SK-N-SH (cell line): ENCODE data around the gene TNK2. TPM values are rescaled to one million over a fixed set of nuclear protein-coding genes. Genes with fewer than 3 reads are reported as not detected.

Experiments used
- CTCF ChIA-PET: fragments of 300-600, 350-600 bp; formaldehyde crosslinking; extraction: SDS; loops from one replicate; lab custom pipeline; 2021; lab: Yijun Ruan, JAX
- POLR2A ChIA-PET: fragments of 350-600 bp; sonication (Branson Sonifier 250); formaldehyde crosslinking; extraction: SDS; loops from one replicate; lab custom pipeline; 2020; ENCODE audit warnings: antibody characterized with exemption, inconsistent platforms; lab: Yijun Ruan, JAX
- DNase-seq: peaks from one replicate; pipeline ENCODE4 v3.0.0; 2012
- H2AFZ ChIP-seq: fragments of 200-600 bp; sonication (generic); 2 replicates; pipeline ENCODE4 v1.8.1; 2016; ENCODE audit warnings: antibody characterized with exemption, mild to moderate bottlenecking, low read depth
- H3F3A ChIP-seq: fragments of 200-600 bp; sonication (generic); replicated peaks from 2 replicates; pipeline ENCODE3; 2016; ENCODE audit warnings: antibody characterized with exemption, mild to moderate bottlenecking; ENCODE audit not compliant: insufficient read depth
- H3K27ac ChIP-seq, 2 experiments: fragments of 200-500 bp in 1 of 2; fragments of 200-600 bp in 1 of 2; sonication (Bioruptor generic) in 1 of 2; sonication (generic), shearing (Covaris generic) in 1 of 2; 2 replicates each; pipeline versions ENCODE4 v1.5.1 to v1.6.1; 2014 to 2016; ENCODE audit warnings: low read depth in 2 of 2, inconsistent platforms in 1 of 2, low read length in 1 of 2, mild to moderate bottlenecking in 1 of 2, mixed read lengths in 1 of 2
- H3K27me3 ChIP-seq: fragments of 200-600 bp; sonication (generic), shearing (Covaris generic); 2 replicates; pipeline ENCODE4 v1.6.1; 2016; ENCODE audit warnings: mixed run types; ENCODE audit not compliant: insufficient read depth
- H3K36me3 ChIP-seq, 2 experiments: fragments of 200-500 bp in 1 of 2; fragments of 200-600 bp in 1 of 2; sonication (Bioruptor generic) in 1 of 2; sonication (generic) in 1 of 2; replicated peaks in 1 of 2; 2 replicates each; pipeline versions ENCODE3 to v1.5.1; 2014 to 2016; ENCODE audit warnings: low read length in 1 of 2, mild to moderate bottlenecking in 1 of 2; ENCODE audit not compliant: insufficient read depth in 2 of 2, control insufficient read depth in 1 of 2
- H3K4me1 ChIP-seq, 2 experiments: fragments of 200-500 bp in 1 of 2; fragments of 200-600 bp in 1 of 2; sonication (Bioruptor generic) in 1 of 2; sonication (generic), shearing (Covaris generic) in 1 of 2; 2 replicates each; pipeline versions ENCODE4 v1.5.1 to v1.6.1; 2014 to 2016; ENCODE audit warnings: low read depth in 1 of 2, low read length in 1 of 2, mixed run types in 1 of 2; ENCODE audit not compliant: insufficient read depth in 2 of 2, control insufficient read depth in 1 of 2
- H3K4me2 ChIP-seq: fragments of 200-600 bp; sonication (generic), shearing (Covaris generic); 2 replicates; pipeline ENCODE4 v1.6.1; 2017; ENCODE audit warnings: mixed run types
- H3K4me3 ChIP-seq, 2 experiments: fragments of 200-500 bp in 1 of 2; fragments of 200-600 bp in 1 of 2; sonication (Bioruptor generic) in 1 of 2; sonication (generic), shearing (Covaris generic) in 1 of 2; 2 replicates each; pipeline versions ENCODE4 v1.5.1 to v1.8.1; 2014 to 2016; ENCODE audit warnings: low read depth in 2 of 2, inconsistent platforms in 1 of 2, low read length in 1 of 2, mild to moderate bottlenecking in 1 of 2, mixed read lengths in 1 of 2, moderate library complexity in 1 of 2
- H3K79me2 ChIP-seq: fragments of 200-600 bp; sonication (generic); 2 replicates; pipeline ENCODE4 v1.8.1; 2017; ENCODE audit warnings: mild to moderate bottlenecking; ENCODE audit not compliant: insufficient read depth
- H3K9ac ChIP-seq: fragments of 200-600 bp; sonication (generic); 2 replicates; pipeline ENCODE4 v1.6.1; 2017; ENCODE audit warnings: mixed run types
- H3K9me2 ChIP-seq: fragments of 200-600 bp; sonication (generic); 2 replicates; pipeline ENCODE4 v1.6.1; 2017; ENCODE audit warnings: mixed run types
- H3K9me3 ChIP-seq: fragments of 200-600 bp; sonication (generic); 2 replicates; pipeline ENCODE4 v1.6.1; 2017; ENCODE audit warnings: mixed run types, mild to moderate bottlenecking, moderate library complexity
- H4K20me1 ChIP-seq: fragments of 200-600 bp; sonication (generic); 2 replicates; pipeline ENCODE4 v1.6.1; 2017; ENCODE audit warnings: mild to moderate bottlenecking, mixed run types; ENCODE audit not compliant: insufficient read depth
- CHD2 ChIP-seq: fragments of 150-350 bp; IDR thresholded peaks from 2 replicates; pipeline ENCODE4 v1.6.1; 2018; ENCODE audit warnings: low read length; ENCODE audit not compliant: partially characterized antibody
- ELF1 ChIP-seq: IDR thresholded peaks from 2 replicates; pipeline ENCODE4 v1.4.0; 2012
- FOXJ3 ChIP-seq: sonication (generic); formaldehyde crosslinking; IDR thresholded peaks from 2 replicates; pipeline ENCODE4 v1.5.1; 2020; ENCODE audit warnings: mild to moderate bottlenecking, missing genetic modification reagents
- FOXM1 ChIP-seq: IDR thresholded peaks from 2 replicates; pipeline ENCODE4 v1.4.0; 2012; ENCODE audit warnings: low read depth, mild to moderate bottlenecking
- GABPA ChIP-seq: IDR thresholded peaks from 2 replicates; pipeline ENCODE4 v1.4.0; 2012; ENCODE audit warnings: low read depth, mild to moderate bottlenecking
- JUND ChIP-seq: IDR thresholded peaks from 2 replicates; pipeline ENCODE4 v1.4.0; 2012
- NFIC ChIP-seq: IDR thresholded peaks from 2 replicates; pipeline ENCODE4 v1.4.0; 2012; ENCODE audit warnings: borderline replicate concordance
- NRF1 ChIP-seq: IDR thresholded peaks from 2 replicates; pipeline ENCODE4 v1.6.1; 2012; ENCODE audit warnings: low read depth, mild to moderate bottlenecking, low read length
- POLR2AphosphoS5 ChIP-seq: IDR thresholded peaks from 2 replicates; pipeline ENCODE4 v1.6.1; 2012; ENCODE audit warnings: low read depth, low read length
- RCOR1 ChIP-seq: fragments of 150-350 bp; IDR thresholded peaks from 2 replicates; pipeline ENCODE4 v1.6.1; 2017; ENCODE audit warnings: antibody characterized with exemption, low read length
- RFX5 ChIP-seq: IDR thresholded peaks from 2 replicates; pipeline ENCODE4 v1.6.1; 2012; ENCODE audit warnings: mild to moderate bottlenecking, improper control_type of control experiment, low read length
- SMC3 ChIP-seq: IDR thresholded peaks from 2 replicates; pipeline ENCODE4 v1.6.1; 2012; ENCODE audit warnings: low read depth, low read length, improper control_type of control experiment
- TAF1 ChIP-seq: IDR thresholded peaks from 2 replicates; pipeline ENCODE4 v1.6.1; 2012; ENCODE audit warnings: low read depth, mild to moderate bottlenecking, low read length, moderate library complexity, borderline replicate concordance
- YY1 ChIP-seq: IDR thresholded peaks from 2 replicates; pipeline ENCODE4 v1.4.0; 2012; ENCODE audit warnings: low read depth, mild to moderate bottlenecking
- WGBS: methylation state at CpG from one replicate; pipeline ENCODE4 v1.1.6; 2017; ENCODE audit warnings: low lambda C conversion rate; 5-methylcytosine and 5-hydroxymethylcytosine counted together
- polyA plus RNA-seq, 3 experiments: library from polyadenylated mRNA; depleted of rRNA; stranded (reverse); fragments of >200 nt; gene quantifications; 2 replicates each; pipeline ENCODE4 v1.2.3, GENCODE V29; 2012
- TF ChIP-seq, protein P1 (sequence below): IDR thresholded peaks from 2 replicates; pipeline ENCODE4 v1.6.1; 2012; ENCODE audit warnings: mild to moderate bottlenecking, low read depth, low read length, moderate library complexity
- TF ChIP-seq, protein P2 (sequence below): IDR thresholded peaks from 2 replicates; pipeline ENCODE4; 2012
- TF ChIP-seq, protein P3 (sequence below): IDR thresholded peaks from 2 replicates; pipeline ENCODE4 v1.4.0; 2012; ENCODE audit warnings: low read depth, borderline replicate concordance
- TF ChIP-seq, protein P4 (sequence below): fragments of 200-600 bp; sonication (generic); IDR thresholded peaks from 2 replicates; pipeline ENCODE4 v1.6.1; 2017; ENCODE audit warnings: antibody characterized with exemption, mild to moderate bottlenecking, moderate library complexity
- TF ChIP-seq, protein P5 (sequence below): fragments of 150-350 bp; IDR thresholded peaks from 2 replicates; pipeline ENCODE4 v1.6.1; 2017; ENCODE audit warnings: antibody characterized with exemption, low read length, low read depth, borderline replicate concordance
- TF ChIP-seq, protein P6 (sequence below): IDR thresholded peaks from 2 replicates; pipeline ENCODE4 v1.4.0; 2012; ENCODE audit warnings: low read depth, borderline replicate concordance

The TNK2 gene
- polyA plus RNA-seq, 1 of the 3 experiments (the other 2 are of a cell fraction), result 17.3 TPM

DNA sequence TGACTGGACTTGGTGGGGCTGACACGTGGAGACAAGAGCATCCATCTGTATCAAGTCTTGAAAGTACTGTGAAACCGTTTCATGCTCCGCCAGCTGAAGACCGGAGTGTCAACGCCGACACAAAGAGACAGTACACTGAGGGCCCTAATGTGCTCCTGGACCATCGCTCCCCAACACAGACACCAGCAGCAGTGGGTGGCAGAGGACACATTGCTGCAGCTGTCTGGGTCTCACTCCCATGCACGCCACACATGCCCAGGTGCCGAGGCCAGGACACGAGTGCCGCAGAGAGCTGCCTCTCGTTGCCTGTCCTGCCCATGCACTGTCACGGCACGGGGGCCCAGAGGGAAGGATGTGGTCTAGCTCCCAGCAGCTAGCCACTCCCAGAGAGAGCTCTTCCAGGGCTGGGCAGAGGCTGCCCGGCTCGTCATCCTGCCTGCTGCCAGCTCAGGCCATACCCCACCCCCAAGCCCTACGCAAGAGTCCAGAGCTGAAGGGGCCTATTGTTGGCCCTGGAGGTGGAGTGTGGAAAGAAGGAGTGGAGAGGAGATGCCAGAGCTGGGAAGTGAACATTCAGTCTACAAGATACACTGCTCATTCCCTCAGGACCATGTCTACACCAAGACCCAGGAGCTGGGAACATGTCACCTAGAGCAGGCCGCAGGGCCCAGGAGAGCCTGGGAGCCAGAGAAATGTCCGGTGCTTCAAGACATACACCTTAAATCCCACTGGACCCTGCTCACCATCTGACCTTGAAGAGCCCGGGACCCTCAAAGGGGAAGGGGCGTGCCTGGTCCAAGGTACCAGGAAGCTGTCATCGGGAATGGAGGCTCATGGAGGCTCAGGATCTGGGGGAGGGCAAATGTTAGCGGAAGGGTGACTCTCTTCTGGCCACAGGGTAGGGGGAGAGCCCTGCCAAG is 7.7 kb downstream of the TNK2 start:
- TF ChIP-seq TAF1 (peak; percentile 12; the same call in 1 of the 2 replicates), FOXJ3 (no peak), YY1 (no peak), SMC3 (no peak), GABPA (no peak), NRF1 (no peak), POLR2AphosphoS5 (peak; percentile 20; the same call in 1 of the 2 replicates), CHD2 (no peak), JUND (no peak), ELF1 (no peak), RCOR1 (no peak), RFX5 (no peak), NFIC (peak; percentile 10; the same call in 1 of the 2 replicates), FOXM1 (no peak)
- TF ChIP-seq, protein P1, sequence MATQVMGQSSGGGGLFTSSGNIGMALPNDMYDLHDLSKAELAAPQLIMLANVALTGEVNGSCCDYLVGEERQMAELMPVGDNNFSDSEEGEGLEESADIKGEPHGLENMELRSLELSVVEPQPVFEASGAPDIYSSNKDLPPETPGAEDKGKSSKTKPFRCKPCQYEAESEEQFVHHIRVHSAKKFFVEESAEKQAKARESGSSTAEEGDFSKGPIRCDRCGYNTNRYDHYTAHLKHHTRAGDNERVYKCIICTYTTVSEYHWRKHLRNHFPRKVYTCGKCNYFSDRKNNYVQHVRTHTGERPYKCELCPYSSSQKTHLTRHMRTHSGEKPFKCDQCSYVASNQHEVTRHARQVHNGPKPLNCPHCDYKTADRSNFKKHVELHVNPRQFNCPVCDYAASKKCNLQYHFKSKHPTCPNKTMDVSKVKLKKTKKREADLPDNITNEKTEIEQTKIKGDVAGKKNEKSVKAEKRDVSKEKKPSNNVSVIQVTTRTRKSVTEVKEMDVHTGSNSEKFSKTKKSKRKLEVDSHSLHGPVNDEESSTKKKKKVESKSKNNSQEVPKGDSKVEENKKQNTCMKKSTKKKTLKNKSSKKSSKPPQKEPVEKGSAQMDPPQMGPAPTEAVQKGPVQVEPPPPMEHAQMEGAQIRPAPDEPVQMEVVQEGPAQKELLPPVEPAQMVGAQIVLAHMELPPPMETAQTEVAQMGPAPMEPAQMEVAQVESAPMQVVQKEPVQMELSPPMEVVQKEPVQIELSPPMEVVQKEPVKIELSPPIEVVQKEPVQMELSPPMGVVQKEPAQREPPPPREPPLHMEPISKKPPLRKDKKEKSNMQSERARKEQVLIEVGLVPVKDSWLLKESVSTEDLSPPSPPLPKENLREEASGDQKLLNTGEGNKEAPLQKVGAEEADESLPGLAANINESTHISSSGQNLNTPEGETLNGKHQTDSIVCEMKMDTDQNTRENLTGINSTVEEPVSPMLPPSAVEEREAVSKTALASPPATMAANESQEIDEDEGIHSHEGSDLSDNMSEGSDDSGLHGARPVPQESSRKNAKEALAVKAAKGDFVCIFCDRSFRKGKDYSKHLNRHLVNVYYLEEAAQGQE, result no peak
- TF ChIP-seq, protein P2, sequence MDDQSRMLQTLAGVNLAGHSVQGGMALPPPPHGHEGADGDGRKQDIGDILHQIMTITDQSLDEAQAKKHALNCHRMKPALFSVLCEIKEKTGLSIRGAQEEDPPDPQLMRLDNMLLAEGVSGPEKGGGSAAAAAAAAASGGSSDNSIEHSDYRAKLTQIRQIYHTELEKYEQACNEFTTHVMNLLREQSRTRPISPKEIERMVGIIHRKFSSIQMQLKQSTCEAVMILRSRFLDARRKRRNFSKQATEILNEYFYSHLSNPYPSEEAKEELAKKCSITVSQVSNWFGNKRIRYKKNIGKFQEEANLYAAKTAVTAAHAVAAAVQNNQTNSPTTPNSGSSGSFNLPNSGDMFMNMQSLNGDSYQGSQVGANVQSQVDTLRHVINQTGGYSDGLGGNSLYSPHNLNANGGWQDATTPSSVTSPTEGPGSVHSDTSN, result no peak
- TF ChIP-seq, protein P3, sequence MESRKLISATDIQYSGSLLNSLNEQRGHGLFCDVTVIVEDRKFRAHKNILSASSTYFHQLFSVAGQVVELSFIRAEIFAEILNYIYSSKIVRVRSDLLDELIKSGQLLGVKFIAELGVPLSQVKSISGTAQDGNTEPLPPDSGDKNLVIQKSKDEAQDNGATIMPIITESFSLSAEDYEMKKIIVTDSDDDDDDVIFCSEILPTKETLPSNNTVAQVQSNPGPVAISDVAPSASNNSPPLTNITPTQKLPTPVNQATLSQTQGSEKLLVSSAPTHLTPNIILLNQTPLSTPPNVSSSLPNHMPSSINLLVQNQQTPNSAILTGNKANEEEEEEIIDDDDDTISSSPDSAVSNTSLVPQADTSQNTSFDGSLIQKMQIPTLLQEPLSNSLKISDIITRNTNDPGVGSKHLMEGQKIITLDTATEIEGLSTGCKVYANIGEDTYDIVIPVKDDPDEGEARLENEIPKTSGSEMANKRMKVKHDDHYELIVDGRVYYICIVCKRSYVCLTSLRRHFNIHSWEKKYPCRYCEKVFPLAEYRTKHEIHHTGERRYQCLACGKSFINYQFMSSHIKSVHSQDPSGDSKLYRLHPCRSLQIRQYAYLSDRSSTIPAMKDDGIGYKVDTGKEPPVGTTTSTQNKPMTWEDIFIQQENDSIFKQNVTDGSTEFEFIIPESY, result no peak
- TF ChIP-seq, protein P4, sequence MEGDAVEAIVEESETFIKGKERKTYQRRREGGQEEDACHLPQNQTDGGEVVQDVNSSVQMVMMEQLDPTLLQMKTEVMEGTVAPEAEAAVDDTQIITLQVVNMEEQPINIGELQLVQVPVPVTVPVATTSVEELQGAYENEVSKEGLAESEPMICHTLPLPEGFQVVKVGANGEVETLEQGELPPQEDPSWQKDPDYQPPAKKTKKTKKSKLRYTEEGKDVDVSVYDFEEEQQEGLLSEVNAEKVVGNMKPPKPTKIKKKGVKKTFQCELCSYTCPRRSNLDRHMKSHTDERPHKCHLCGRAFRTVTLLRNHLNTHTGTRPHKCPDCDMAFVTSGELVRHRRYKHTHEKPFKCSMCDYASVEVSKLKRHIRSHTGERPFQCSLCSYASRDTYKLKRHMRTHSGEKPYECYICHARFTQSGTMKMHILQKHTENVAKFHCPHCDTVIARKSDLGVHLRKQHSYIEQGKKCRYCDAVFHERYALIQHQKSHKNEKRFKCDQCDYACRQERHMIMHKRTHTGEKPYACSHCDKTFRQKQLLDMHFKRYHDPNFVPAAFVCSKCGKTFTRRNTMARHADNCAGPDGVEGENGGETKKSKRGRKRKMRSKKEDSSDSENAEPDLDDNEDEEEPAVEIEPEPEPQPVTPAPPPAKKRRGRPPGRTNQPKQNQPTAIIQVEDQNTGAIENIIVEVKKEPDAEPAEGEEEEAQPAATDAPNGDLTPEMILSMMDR, result no peak
- TF ChIP-seq, protein P5, sequence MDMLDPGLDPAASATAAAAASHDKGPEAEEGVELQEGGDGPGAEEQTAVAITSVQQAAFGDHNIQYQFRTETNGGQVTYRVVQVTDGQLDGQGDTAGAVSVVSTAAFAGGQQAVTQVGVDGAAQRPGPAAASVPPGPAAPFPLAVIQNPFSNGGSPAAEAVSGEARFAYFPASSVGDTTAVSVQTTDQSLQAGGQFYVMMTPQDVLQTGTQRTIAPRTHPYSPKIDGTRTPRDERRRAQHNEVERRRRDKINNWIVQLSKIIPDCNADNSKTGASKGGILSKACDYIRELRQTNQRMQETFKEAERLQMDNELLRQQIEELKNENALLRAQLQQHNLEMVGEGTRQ, result no peak
- TF ChIP-seq, protein P6, sequence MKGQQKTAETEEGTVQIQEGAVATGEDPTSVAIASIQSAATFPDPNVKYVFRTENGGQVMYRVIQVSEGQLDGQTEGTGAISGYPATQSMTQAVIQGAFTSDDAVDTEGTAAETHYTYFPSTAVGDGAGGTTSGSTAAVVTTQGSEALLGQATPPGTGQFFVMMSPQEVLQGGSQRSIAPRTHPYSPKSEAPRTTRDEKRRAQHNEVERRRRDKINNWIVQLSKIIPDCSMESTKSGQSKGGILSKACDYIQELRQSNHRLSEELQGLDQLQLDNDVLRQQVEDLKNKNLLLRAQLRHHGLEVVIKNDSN, result no peak
- Histone ChIP-seq H3K4me2 (peak overlapping the region; percentile 35; the same call in 1 of the 2 replicates), H3K9me3 (no peaks in the 10 kb centered on the region), H3K36me3 (no peaks in the 10 kb centered on the region), H3K4me1 (peaks cover 32 to 41% of the 10 kb centered on the region in 2 experiments; a peak in 3 of 4 replicates), H3K9ac (peak overlapping the region; percentile 34; the same call in 1 of the 2 replicates), H3K27ac (peak overlapping the region in 1 of 2 experiments; percentile 57; a peak in 2 of 4 replicates), H3K9me2 (no peaks in the 10 kb centered on the region), H2AFZ (no peak overlapping the region), H3K4me3 (no peak overlapping the region), H3K79me2 (peaks cover 76% of the 10 kb centered on the region), H3K27me3 (no peaks in the 10 kb centered on the region), H3F3A (peaks cover 21% of the 10 kb centered on the region), H4K20me1 (no peaks in the 10 kb centered on the region)
- ChIA-PET POLR2A (no interaction called here), CTCF (interaction anchor here (1.1 to 29.0 kb wide), 3 partner anchors 8 to 44 kb away, joined by 3 to 606 read pairs (median 3); no protein-coding TSS in a partner anchor)
- no peak for DNase-seq
- 95% methylated on average over 12 of the region's 23 CpGs for WGBS
